ENCODE measurements around the gene GADD45G. TPM values are rescaled to one million over a fixed set of nuclear protein-coding genes. Genes with fewer than 3 reads are reported as not detected.

GADD45G gene
- polyA plus RNA-seq, 1 of the 3 experiments (the other 2 are of a cell fraction), result 1.3 TPM

GRCh38 chr9:89639367-89639795 lies 34.6 kb downstream of the GADD45G start:
- WGBS (ENCODE audit: low lambda C conversion rate), result 47% methylated on average over 5 of the region's 13 CpGs
- H3K27me3 ChIP-seq (ENCODE audit: insufficient read depth), result no peaks in the 10 kb centered on the region
- no peak for TF ChIP-seq SIN3A (IDR thresholded peaks at IDR 0.05; ENCODE audit: borderline replicate concordance, low read depth, low read length)
- no peak for TF ChIP-seq FOSL2 (IDR thresholded peaks at IDR 0.05; ENCODE audit: borderline replicate concordance, low read depth)
- TF ChIP-seq TCF12 (IDR thresholded peaks at IDR 0.05), result no peak
- no peak for TF ChIP-seq CTCF (IDR thresholded peaks at IDR 0.05)
- no peak for TF ChIP-seq FOXJ3 (CRISPR knock-in tag; IDR thresholded peaks at IDR 0.05)
- no peak for TF ChIP-seq RAD21 (IDR thresholded peaks at IDR 0.05; ENCODE audit: low read length)
- TF ChIP-seq NRF1 (IDR thresholded peaks at IDR 0.05; ENCODE audit: low read depth, low read length), result no peak
- no peak for TF ChIP-seq ELF1 (IDR thresholded peaks at IDR 0.05)
- TF ChIP-seq RCOR1 (IDR thresholded peaks at IDR 0.05; ENCODE audit: low read length), result no peak
- TF ChIP-seq JUND (IDR thresholded peaks at IDR 0.05), result no peak
- TF ChIP-seq GABPA (IDR thresholded peaks at IDR 0.05; ENCODE audit: low read depth), result no peak
- TF ChIP-seq EZH2phosphoT487 (IDR thresholded peaks at IDR 0.05; ENCODE audit: borderline replicate concordance, low read depth), result no peak
- no peak for TF ChIP-seq TAF1 (IDR thresholded peaks at IDR 0.05; ENCODE audit: borderline replicate concordance, low read depth, low read length)
- TF ChIP-seq EP300 (IDR thresholded peaks at IDR 0.05; ENCODE audit: borderline replicate concordance in 1 of 2, low read depth in 1 of 2, low read length in 1 of 2), result no peak
- TF ChIP-seq FOXM1 (IDR thresholded peaks at IDR 0.05; ENCODE audit: low read depth), result no peak
- no peak for TF ChIP-seq REST (IDR thresholded peaks at IDR 0.05; ENCODE audit: low read depth, low read length)
- TF ChIP-seq ZBTB33 (IDR thresholded peaks at IDR 0.05; ENCODE audit: borderline replicate concordance, low read depth), result no peak
- H3F3A ChIP-seq (replicated peaks; ENCODE audit: insufficient read depth), result no peaks in the 10 kb centered on the region
- no peak overlapping the region for H2AFZ ChIP-seq (ENCODE audit: low read depth)
- H3K4me2 ChIP-seq, result no peak overlapping the region
- H3K27ac ChIP-seq (ENCODE audit: low read depth in 2 of 2, low read length in 1 of 2), result no peak overlapping the region
- H3K9me2 ChIP-seq, result no peaks in the 10 kb centered on the region
- H3K9me3 ChIP-seq, result no peaks in the 10 kb centered on the region
- DNase-seq, result no peak
- H3K4me1 ChIP-seq (ENCODE audit: control insufficient read depth in 1 of 2, insufficient read depth in 2 of 2, low read depth in 1 of 2, low read length in 1 of 2), result peaks cover 0 to 11% of the 10 kb centered on the region in 2 experiments; a peak in 1 of 4 replicates
- no peaks in the 10 kb centered on the region for H3K79me2 ChIP-seq (ENCODE audit: insufficient read depth)
- no peak overlapping the region for H3K4me3 ChIP-seq (ENCODE audit: low read depth in 2 of 2, low read length in 1 of 2)
- CTCF ChIA-PET, result interaction anchor here (0.7 to 1.1 kb wide), 4 partner anchors 15 to 105 kb away, joined by 3 read pairs; no protein-coding TSS in a partner anchor
- H4K20me1 ChIP-seq (ENCODE audit: insufficient read depth), result no peaks in the 10 kb centered on the region
- POLR2A ChIA-PET, result interaction anchor here (0.6 kb wide), 1 partner anchor 36 kb away, joined by 3 read pairs; no protein-coding TSS in a partner anchor
- no peak overlapping the region for H3K9ac ChIP-seq
- H3K36me3 ChIP-seq (replicated peaks in 1 of 2; ENCODE audit: control insufficient read depth in 1 of 2, insufficient read depth in 2 of 2, low read length in 1 of 2), result no peaks in the 10 kb centered on the region
